Measurements from ENCODE around the gene MLIP. TPM values are rescaled to one million over a fixed set of nuclear protein-coding genes. Genes with fewer than 3 reads are reported as not detected.

MLIP gene
- total RNA-seq, 1 experiment from 2014 or later: 0.59 TPM

GRCh38 chr6:54085541-54085940 is 25.7 kb upstream of the MLIP start:
- no peaks in the 10 kb centered on the region for H3K9me2 ChIP-seq (ENCODE audit: insufficient read depth)
- no peaks in the 10 kb centered on the region for H4K20me1 ChIP-seq (ENCODE audit: insufficient read depth)
- H3K27me3 ChIP-seq (ENCODE audit: insufficient read depth, low read length): no peaks in the 10 kb centered on the region
- TF ChIP-seq EZH2phosphoT487 (IDR thresholded peaks at IDR 0.05; ENCODE audit: borderline replicate concordance) (no peak), YY1 (IDR thresholded peaks at IDR 0.05; ENCODE audit: extremely low read depth, insufficient replicate concordance, low read depth, low read length) (no peak), JUND (IDR thresholded peaks at IDR 0.05) (no peak), FOSL1 (IDR thresholded peaks at IDR 0.05; ENCODE audit: low read depth) (no peak), ZFX (IDR thresholded peaks at IDR 0.05) (no peak), TCF7L2 (IDR thresholded peaks at IDR 0.05; ENCODE audit: borderline replicate concordance, extremely low read depth, insufficient read depth, insufficient read length) (no peak), EZH2 (IDR thresholded peaks at IDR 0.05) (no peak), CEBPB (IDR thresholded peaks at IDR 0.05; ENCODE audit: low read depth) (no peak), EGR1 (IDR thresholded peaks at IDR 0.05; ENCODE audit: low read depth) (no peak), MAX (IDR thresholded peaks at IDR 0.05) (no peak), SP1 (IDR thresholded peaks at IDR 0.05; ENCODE audit: low read depth) (no peak), ZNF274 (IDR thresholded peaks at IDR 0.05; ENCODE audit: low read depth, low read length) (no peak), REST (IDR thresholded peaks at IDR 0.05; ENCODE audit: low read depth) (no peak), POLR2AphosphoS5 (IDR thresholded peaks at IDR 0.05; ENCODE audit: low read depth, low read length) (no peak), CBX3 (IDR thresholded peaks at IDR 0.05; ENCODE audit: low read depth) (no peak)
- TF ChIP-seq, protein P1, sequence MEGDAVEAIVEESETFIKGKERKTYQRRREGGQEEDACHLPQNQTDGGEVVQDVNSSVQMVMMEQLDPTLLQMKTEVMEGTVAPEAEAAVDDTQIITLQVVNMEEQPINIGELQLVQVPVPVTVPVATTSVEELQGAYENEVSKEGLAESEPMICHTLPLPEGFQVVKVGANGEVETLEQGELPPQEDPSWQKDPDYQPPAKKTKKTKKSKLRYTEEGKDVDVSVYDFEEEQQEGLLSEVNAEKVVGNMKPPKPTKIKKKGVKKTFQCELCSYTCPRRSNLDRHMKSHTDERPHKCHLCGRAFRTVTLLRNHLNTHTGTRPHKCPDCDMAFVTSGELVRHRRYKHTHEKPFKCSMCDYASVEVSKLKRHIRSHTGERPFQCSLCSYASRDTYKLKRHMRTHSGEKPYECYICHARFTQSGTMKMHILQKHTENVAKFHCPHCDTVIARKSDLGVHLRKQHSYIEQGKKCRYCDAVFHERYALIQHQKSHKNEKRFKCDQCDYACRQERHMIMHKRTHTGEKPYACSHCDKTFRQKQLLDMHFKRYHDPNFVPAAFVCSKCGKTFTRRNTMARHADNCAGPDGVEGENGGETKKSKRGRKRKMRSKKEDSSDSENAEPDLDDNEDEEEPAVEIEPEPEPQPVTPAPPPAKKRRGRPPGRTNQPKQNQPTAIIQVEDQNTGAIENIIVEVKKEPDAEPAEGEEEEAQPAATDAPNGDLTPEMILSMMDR (IDR thresholded peaks at IDR 0.05 in 2 of 3, conservative IDR thresholded peaks at IDR 0.05 in 1 of 3; ENCODE audit: borderline replicate concordance in 1 of 3, insufficient read depth in 1 of 3, low read depth in 2 of 3, low read length in 2 of 3): no peak
- TF ChIP-seq, protein P2, sequence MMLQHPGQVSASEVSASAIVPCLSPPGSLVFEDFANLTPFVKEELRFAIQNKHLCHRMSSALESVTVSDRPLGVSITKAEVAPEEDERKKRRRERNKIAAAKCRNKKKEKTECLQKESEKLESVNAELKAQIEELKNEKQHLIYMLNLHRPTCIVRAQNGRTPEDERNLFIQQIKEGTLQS (IDR thresholded peaks at IDR 0.05): no peak
- TF ChIP-seq, protein P3, sequence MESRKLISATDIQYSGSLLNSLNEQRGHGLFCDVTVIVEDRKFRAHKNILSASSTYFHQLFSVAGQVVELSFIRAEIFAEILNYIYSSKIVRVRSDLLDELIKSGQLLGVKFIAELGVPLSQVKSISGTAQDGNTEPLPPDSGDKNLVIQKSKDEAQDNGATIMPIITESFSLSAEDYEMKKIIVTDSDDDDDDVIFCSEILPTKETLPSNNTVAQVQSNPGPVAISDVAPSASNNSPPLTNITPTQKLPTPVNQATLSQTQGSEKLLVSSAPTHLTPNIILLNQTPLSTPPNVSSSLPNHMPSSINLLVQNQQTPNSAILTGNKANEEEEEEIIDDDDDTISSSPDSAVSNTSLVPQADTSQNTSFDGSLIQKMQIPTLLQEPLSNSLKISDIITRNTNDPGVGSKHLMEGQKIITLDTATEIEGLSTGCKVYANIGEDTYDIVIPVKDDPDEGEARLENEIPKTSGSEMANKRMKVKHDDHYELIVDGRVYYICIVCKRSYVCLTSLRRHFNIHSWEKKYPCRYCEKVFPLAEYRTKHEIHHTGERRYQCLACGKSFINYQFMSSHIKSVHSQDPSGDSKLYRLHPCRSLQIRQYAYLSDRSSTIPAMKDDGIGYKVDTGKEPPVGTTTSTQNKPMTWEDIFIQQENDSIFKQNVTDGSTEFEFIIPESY (IDR thresholded peaks at IDR 0.05; ENCODE audit: extremely low read depth, insufficient replicate concordance, low read length): no peak
- no peaks in the 10 kb centered on the region for H3K79me2 ChIP-seq (ENCODE audit: insufficient read depth, low read length)
- no peak overlapping the region for H3K4me2 ChIP-seq (ENCODE audit: low read length)
- intact Hi-C loops (cut with micrococcal nuclease): no loop called here
- ChIA-PET POLR2A (no interaction called here), RAD21 (ENCODE audit: low non-redundant PET in 1 of 2, low total read pairs in 2 of 2, uncharacterized antibody in 2 of 2, unreplicated experiment in 2 of 2) (no interaction called here), CTCF (no interaction called here)
- H3K4me3 ChIP-seq (replicated peaks in 1 of 2; ENCODE audit: low read depth in 1 of 2, low read length in 2 of 2): no peak overlapping the region
- H3K9ac ChIP-seq (ENCODE audit: low read length): no peak overlapping the region
- ATAC-seq: no peak
- BruUV-seq (replicated peaks): no TSS peak
- DNase-seq (ENCODE audit: low read depth, low spot score): no peak
- H3K36me3 ChIP-seq (ENCODE audit: control insufficient read depth in 1 of 2, insufficient read depth in 2 of 2, low read length in 2 of 2): no peaks in the 10 kb centered on the region
- H3K27ac ChIP-seq (ENCODE audit: low read depth, low read length): no peak overlapping the region
- no peaks in the 10 kb centered on the region; a peak in 1 of 4 replicates for H3K4me1 ChIP-seq (ENCODE audit: control insufficient read depth in 1 of 2, insufficient read depth in 2 of 2, low read length in 2 of 2)
- no peak overlapping the region for H2AFZ ChIP-seq (ENCODE audit: low read depth, low read length, poor library complexity, severe bottlenecking)
- no peaks in the 10 kb centered on the region for H3K9me3 ChIP-seq (ENCODE audit: control insufficient read depth in 1 of 2, insufficient read depth in 1 of 2, low read depth in 1 of 2, low read length in 2 of 2)

Data from HCT116 (cell line).